Measurements from ENCODE around the gene NHP2.

NHP2 gene

GRCh38 chr5:178106086-178106485, 47.6 kb downstream of the NHP2 start:
- H4K8ac ChIP-seq (ENCODE audit: low read depth, low read length) = no peak overlapping the region
- H3K79me1 ChIP-seq (ENCODE audit: low read depth, low read length) = no peaks in the 10 kb centered on the region
- no peaks in the 10 kb centered on the region for H3K36me3 ChIP-seq (replicated peaks in 1 of 2; ENCODE audit: control insufficient read depth in 2 of 2, insufficient read depth in 2 of 2, low read length in 2 of 2)
- H3K18ac ChIP-seq (ENCODE audit: low read length) = no peak overlapping the region
- no peak overlapping the region for H2BK120ac ChIP-seq (ENCODE audit: low read depth, low read length)
- no peaks in the 10 kb centered on the region for H3K9me3 ChIP-seq (replicated peaks in 1 of 2; ENCODE audit: control insufficient read depth in 2 of 2, insufficient read depth in 1 of 2, low read depth in 1 of 2, low read length in 2 of 2)
- no peaks in the 10 kb centered on the region for H3K27me3 ChIP-seq (ENCODE audit: control insufficient read depth in 3 of 3, insufficient read depth in 3 of 3, low read depth in 1 of 3, low read length in 3 of 3)
- peaks cover 5% of the 10 kb centered on the region in 2 donors for H3K4me1 ChIP-seq (ENCODE audit: control insufficient read depth in 2 of 2, insufficient read depth in 1 of 2, low read depth in 1 of 2, low read length in 2 of 2)
- no peak overlapping the region for H3K4me2 ChIP-seq (ENCODE audit: insufficient read depth, low read length, poor library complexity, severe bottlenecking)
- DNase-seq (ENCODE audit: low spot score) = no peak
- no peak overlapping the region for H3K4me3 ChIP-seq (ENCODE audit: low read length in 2 of 2)
- no peak overlapping the region for H2AK5ac ChIP-seq (ENCODE audit: low read depth, low read length)
- H2BK5ac ChIP-seq (ENCODE audit: low read length) = no peak overlapping the region
- no peak overlapping the region for H2BK12ac ChIP-seq (ENCODE audit: low read length)
- H3K4ac ChIP-seq (ENCODE audit: low read length) = no peak overlapping the region
- H3K9ac ChIP-seq (ENCODE audit: low read depth, low read length, poor library complexity) = no peak overlapping the region
- no peak overlapping the region for H3K27ac ChIP-seq (replicated peaks; ENCODE audit: low read length)
- no peak overlapping the region for H3K14ac ChIP-seq (ENCODE audit: low read length)
- no peak overlapping the region for H2BK15ac ChIP-seq (ENCODE audit: low read length)
- no peak overlapping the region for H4K91ac ChIP-seq (ENCODE audit: low read depth, low read length, poor library complexity)
- no peak overlapping the region for H3K23ac ChIP-seq (ENCODE audit: low read depth, low read length, poor library complexity)
- WGBS, 2 donors (ENCODE audit: extremely low coverage in 2 of 2, insufficient read length in 2 of 2, insufficient replicate concordance in 1 of 2) = no CpG with 5 or more reads among the region's 4 CpGs
- no peak overlapping the region for H2AFZ ChIP-seq (ENCODE audit: low read length)

- no peak overlapping the region for H3K9ac ChIP-seq (ENCODE audit: low read depth, low read length, poor library complexity)
- H2BK5ac ChIP-seq (ENCODE audit: low read length) = no peak overlapping the region
- H4K8ac ChIP-seq (ENCODE audit: low read depth, low read length) = no peak overlapping the region
- H3K27ac ChIP-seq (replicated peaks; ENCODE audit: low read length) = no peak overlapping the region
- DNase-seq (ENCODE audit: low spot score) = no peak
- WGBS, 2 donors (ENCODE audit: extremely low coverage in 2 of 2, insufficient read length in 2 of 2, insufficient replicate concordance in 1 of 2) = no CpG with 5 or more reads among the region's 5 CpGs
- H3K79me1 ChIP-seq (ENCODE audit: low read depth, low read length) = no peaks in the 10 kb centered on the region
- no peak overlapping the region for H2BK120ac ChIP-seq (ENCODE audit: low read depth, low read length)
- no peak overlapping the region for H2AK5ac ChIP-seq (ENCODE audit: low read depth, low read length)
- H3K4ac ChIP-seq (ENCODE audit: low read length) = no peak overlapping the region
- no peak overlapping the region for H3K18ac ChIP-seq (ENCODE audit: low read length)
- no peaks in the 10 kb centered on the region for H3K36me3 ChIP-seq (replicated peaks in 1 of 2; ENCODE audit: control insufficient read depth in 2 of 2, insufficient read depth in 2 of 2, low read length in 2 of 2)
- H3K4me2 ChIP-seq (ENCODE audit: insufficient read depth, low read length, poor library complexity, severe bottlenecking) = no peak overlapping the region
- no peaks in the 10 kb centered on the region for H3K27me3 ChIP-seq (ENCODE audit: control insufficient read depth in 3 of 3, insufficient read depth in 3 of 3, low read depth in 1 of 3, low read length in 3 of 3)
- H2BK15ac ChIP-seq (ENCODE audit: low read length) = no peak overlapping the region
- H3K23ac ChIP-seq (ENCODE audit: low read depth, low read length, poor library complexity) = no peak overlapping the region
- H4K91ac ChIP-seq (ENCODE audit: low read depth, low read length, poor library complexity) = no peak overlapping the region
- no peak overlapping the region for H2BK12ac ChIP-seq (ENCODE audit: low read length)
- no peak overlapping the region for H3K4me3 ChIP-seq (ENCODE audit: low read length in 2 of 2)
- H3K9me3 ChIP-seq (replicated peaks in 1 of 2; ENCODE audit: control insufficient read depth in 2 of 2, insufficient read depth in 1 of 2, low read depth in 1 of 2, low read length in 2 of 2) = no peaks in the 10 kb centered on the region
- H3K4me1 ChIP-seq (ENCODE audit: control insufficient read depth in 2 of 2, insufficient read depth in 1 of 2, low read depth in 1 of 2, low read length in 2 of 2) = peaks cover 5% of the 10 kb centered on the region in 2 donors
- no peak overlapping the region for H2AFZ ChIP-seq (ENCODE audit: low read length)
- H3K14ac ChIP-seq (ENCODE audit: low read length) = no peak overlapping the region
Observed at GRCh38 chr5:178104492-178104891, 49.2 kb downstream of the NHP2 start.

- Histone ChIP-seq H3K14ac (ENCODE audit: low read length) (no peak overlapping the region), H2BK120ac (ENCODE audit: low read depth, low read length) (no peak overlapping the region), H3K79me1 (ENCODE audit: low read depth, low read length) (no peaks in the 10 kb centered on the region)
Observed at GRCh38 chr5:178103612-178104011, 50.1 kb downstream of the NHP2 start.

More at GRCh38 chr5:178103612-178104011, 50.1 kb downstream of the NHP2 start:
- WGBS, 2 donors (ENCODE audit: extremely low coverage in 2 of 2, insufficient read length in 2 of 2, insufficient replicate concordance in 1 of 2) = no CpG with 5 or more reads among the region's 12 CpGs
- no peak overlapping the region for H3K4me2 ChIP-seq (ENCODE audit: insufficient read depth, low read length, poor library complexity, severe bottlenecking)
- no peak for DNase-seq (ENCODE audit: low spot score)
- no peak overlapping the region for H2BK15ac ChIP-seq (ENCODE audit: low read length)
- no peak overlapping the region for H3K18ac ChIP-seq (ENCODE audit: low read length)
- no peak overlapping the region for H3K9ac ChIP-seq (ENCODE audit: low read depth, low read length, poor library complexity)
- no peak overlapping the region for H2BK12ac ChIP-seq (ENCODE audit: low read length)
- no peaks in the 10 kb centered on the region for H3K36me3 ChIP-seq (replicated peaks in 1 of 2; ENCODE audit: control insufficient read depth in 2 of 2, insufficient read depth in 2 of 2, low read length in 2 of 2)
- H3K4me1 ChIP-seq (ENCODE audit: control insufficient read depth in 2 of 2, insufficient read depth in 1 of 2, low read depth in 1 of 2, low read length in 2 of 2) = peaks cover 5% of the 10 kb centered on the region in 2 donors
- no peak overlapping the region for H2BK5ac ChIP-seq (ENCODE audit: low read length)
- no peak overlapping the region for H4K91ac ChIP-seq (ENCODE audit: low read depth, low read length, poor library complexity)
- no peaks in the 10 kb centered on the region for H3K27me3 ChIP-seq (ENCODE audit: control insufficient read depth in 3 of 3, insufficient read depth in 3 of 3, low read depth in 1 of 3, low read length in 3 of 3)
- H4K8ac ChIP-seq (ENCODE audit: low read depth, low read length) = no peak overlapping the region
- no peaks in the 10 kb centered on the region for H3K9me3 ChIP-seq (replicated peaks in 1 of 2; ENCODE audit: control insufficient read depth in 2 of 2, insufficient read depth in 1 of 2, low read depth in 1 of 2, low read length in 2 of 2)
- H3K23ac ChIP-seq (ENCODE audit: low read depth, low read length, poor library complexity) = no peak overlapping the region
- H3K27ac ChIP-seq (replicated peaks; ENCODE audit: low read length) = no peak overlapping the region
- no peak overlapping the region for H2AFZ ChIP-seq (ENCODE audit: low read length)
- H3K4me3 ChIP-seq (ENCODE audit: low read length in 2 of 2) = no peak overlapping the region
- peak overlapping the region; percentile 13 for H2AK5ac ChIP-seq (ENCODE audit: low read depth, low read length)
- no peak overlapping the region for H3K4ac ChIP-seq (ENCODE audit: low read length)
